HEK293 (cell line): Measurements from ENCODE around the gene ADAMTS8.

Source experiments
- KLF16 ChIP-seq: fragments of 450-650 bp; formaldehyde crosslinking; IDR thresholded peaks from 2 replicates; pipeline ENCODE4 v1.5.1; 2017; ENCODE audit warnings: missing biosample characterization, missing genetic modification characterization
- KLF8 ChIP-seq: fragments of 450-650 bp; formaldehyde crosslinking; IDR thresholded peaks from 2 replicates; pipeline ENCODE4 v1.5.1; 2016; ENCODE audit warnings: missing biosample characterization, missing genetic modification characterization
- SP2 ChIP-seq: fragments of 450-650 bp; formaldehyde crosslinking; IDR thresholded peaks from 2 replicates; pipeline ENCODE4 v1.5.1; 2016; ENCODE audit warnings: missing biosample characterization, missing genetic modification characterization
- YY1 ChIP-seq: fragments of 450-650 bp; formaldehyde crosslinking; IDR thresholded peaks from 2 replicates; pipeline ENCODE4 v1.5.1; 2018; ENCODE audit warnings: missing biosample characterization, missing genetic modification characterization
- ZBTB8A ChIP-seq: fragments of 450-650 bp; formaldehyde crosslinking; IDR thresholded peaks from 2 replicates; pipeline ENCODE4 v1.5.1; 2016; ENCODE audit warnings: missing biosample characterization, missing genetic modification characterization
- ZNF112 ChIP-seq: fragments of 450-650 bp; formaldehyde crosslinking; IDR thresholded peaks from 2 replicates; pipeline ENCODE4 v1.5.0; 2017; ENCODE audit warnings: missing biosample characterization, missing genetic modification characterization
- ZNF324 ChIP-seq: fragments of 450-650 bp; formaldehyde crosslinking; IDR thresholded peaks from 2 replicates; pipeline ENCODE4 v1.5.1; 2016; ENCODE audit warnings: missing biosample characterization, missing genetic modification characterization
- ZNF350 ChIP-seq: fragments of 450-650 bp; formaldehyde crosslinking; IDR thresholded peaks from 2 replicates; pipeline ENCODE4 v1.5.0; 2017; ENCODE audit warnings: missing biosample characterization, mild to moderate bottlenecking, missing genetic modification characterization
- ZNF660 ChIP-seq: fragments of 450-650 bp; IDR thresholded peaks from 2 replicates; pipeline ENCODE4 v1.5.1; 2018; ENCODE audit warnings: missing biosample characterization, mild to moderate bottlenecking, missing genetic modification characterization
- TF ChIP-seq, protein P1 (sequence below): fragments of 450-650 bp; formaldehyde crosslinking; IDR thresholded peaks from 2 replicates; pipeline ENCODE4 v1.5.1; 2016; ENCODE audit warnings: missing biosample characterization, missing genetic modification characterization
- TF ChIP-seq, protein P2 (sequence below): fragments of 450-650 bp; formaldehyde crosslinking; IDR thresholded peaks from 2 replicates; pipeline ENCODE4 v1.5.1; 2016; ENCODE audit warnings: missing biosample characterization, missing genetic modification characterization, borderline replicate concordance
- TF ChIP-seq, protein P3 (sequence below): sonication (generic); formaldehyde crosslinking; IDR thresholded peaks from 2 replicates; pipeline ENCODE4 v1.8.1; 2022; ENCODE audit warnings: mild to moderate bottlenecking, moderate library complexity, missing genetic modification reagents
- TF ChIP-seq, protein P4 (sequence below): fragments of 450-650 bp; formaldehyde crosslinking; IDR thresholded peaks from 2 replicates; pipeline ENCODE4 v1.5.1; 2016; ENCODE audit warnings: missing biosample characterization, missing genetic modification characterization

DNA sequence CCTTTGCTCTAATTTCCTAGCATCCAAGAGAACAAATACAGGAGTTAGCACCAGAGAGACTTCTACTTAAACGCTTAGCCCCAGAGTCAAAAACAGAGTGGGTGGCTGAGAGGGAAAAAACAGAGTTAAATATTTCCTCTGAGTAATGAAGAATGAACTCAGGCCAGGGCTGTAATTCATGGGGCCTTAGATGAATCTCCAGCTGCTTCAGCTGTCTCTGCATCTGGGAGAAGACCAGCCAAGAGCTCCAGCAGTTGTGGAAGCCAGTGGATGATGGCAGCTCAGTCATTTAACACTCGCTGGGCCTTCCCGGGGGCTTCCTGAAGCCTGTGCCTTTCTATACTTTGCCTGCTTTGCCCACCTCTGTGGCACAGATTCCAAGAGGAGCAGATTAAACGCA, 14.3 kb upstream of the ADAMTS8 start:
- TF ChIP-seq, protein P1, sequence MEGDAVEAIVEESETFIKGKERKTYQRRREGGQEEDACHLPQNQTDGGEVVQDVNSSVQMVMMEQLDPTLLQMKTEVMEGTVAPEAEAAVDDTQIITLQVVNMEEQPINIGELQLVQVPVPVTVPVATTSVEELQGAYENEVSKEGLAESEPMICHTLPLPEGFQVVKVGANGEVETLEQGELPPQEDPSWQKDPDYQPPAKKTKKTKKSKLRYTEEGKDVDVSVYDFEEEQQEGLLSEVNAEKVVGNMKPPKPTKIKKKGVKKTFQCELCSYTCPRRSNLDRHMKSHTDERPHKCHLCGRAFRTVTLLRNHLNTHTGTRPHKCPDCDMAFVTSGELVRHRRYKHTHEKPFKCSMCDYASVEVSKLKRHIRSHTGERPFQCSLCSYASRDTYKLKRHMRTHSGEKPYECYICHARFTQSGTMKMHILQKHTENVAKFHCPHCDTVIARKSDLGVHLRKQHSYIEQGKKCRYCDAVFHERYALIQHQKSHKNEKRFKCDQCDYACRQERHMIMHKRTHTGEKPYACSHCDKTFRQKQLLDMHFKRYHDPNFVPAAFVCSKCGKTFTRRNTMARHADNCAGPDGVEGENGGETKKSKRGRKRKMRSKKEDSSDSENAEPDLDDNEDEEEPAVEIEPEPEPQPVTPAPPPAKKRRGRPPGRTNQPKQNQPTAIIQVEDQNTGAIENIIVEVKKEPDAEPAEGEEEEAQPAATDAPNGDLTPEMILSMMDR (tag by site-specific recombination) = no peak
- no peak for TF ChIP-seq ZNF350 (tag by site-specific recombination)
- TF ChIP-seq, protein P2, sequence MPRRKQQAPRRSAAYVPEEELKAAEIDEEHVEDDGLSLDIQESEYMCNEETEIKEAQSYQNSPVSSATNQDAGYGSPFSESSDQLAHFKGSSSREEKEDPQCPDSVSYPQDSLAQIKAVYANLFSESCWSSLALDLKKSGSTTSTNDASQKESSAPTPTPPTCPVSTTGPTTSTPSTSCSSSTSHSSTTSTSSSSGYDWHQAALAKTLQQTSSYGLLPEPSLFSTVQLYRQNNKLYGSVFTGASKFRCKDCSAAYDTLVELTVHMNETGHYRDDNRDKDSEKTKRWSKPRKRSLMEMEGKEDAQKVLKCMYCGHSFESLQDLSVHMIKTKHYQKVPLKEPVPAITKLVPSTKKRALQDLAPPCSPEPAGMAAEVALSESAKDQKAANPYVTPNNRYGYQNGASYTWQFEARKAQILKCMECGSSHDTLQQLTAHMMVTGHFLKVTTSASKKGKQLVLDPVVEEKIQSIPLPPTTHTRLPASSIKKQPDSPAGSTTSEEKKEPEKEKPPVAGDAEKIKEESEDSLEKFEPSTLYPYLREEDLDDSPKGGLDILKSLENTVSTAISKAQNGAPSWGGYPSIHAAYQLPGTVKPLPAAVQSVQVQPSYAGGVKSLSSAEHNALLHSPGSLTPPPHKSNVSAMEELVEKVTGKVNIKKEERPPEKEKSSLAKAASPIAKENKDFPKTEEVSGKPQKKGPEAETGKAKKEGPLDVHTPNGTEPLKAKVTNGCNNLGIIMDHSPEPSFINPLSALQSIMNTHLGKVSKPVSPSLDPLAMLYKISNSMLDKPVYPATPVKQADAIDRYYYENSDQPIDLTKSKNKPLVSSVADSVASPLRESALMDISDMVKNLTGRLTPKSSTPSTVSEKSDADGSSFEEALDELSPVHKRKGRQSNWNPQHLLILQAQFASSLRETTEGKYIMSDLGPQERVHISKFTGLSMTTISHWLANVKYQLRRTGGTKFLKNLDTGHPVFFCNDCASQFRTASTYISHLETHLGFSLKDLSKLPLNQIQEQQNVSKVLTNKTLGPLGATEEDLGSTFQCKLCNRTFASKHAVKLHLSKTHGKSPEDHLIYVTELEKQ (tag by site-specific recombination) = no peak
- no peak for TF ChIP-seq ZNF660 (tag by site-specific recombination)
- TF ChIP-seq KLF8 = no peak
- no peak for TF ChIP-seq YY1 (tag by site-specific recombination)
- TF ChIP-seq KLF16 (tag by site-specific recombination) = no peak
- TF ChIP-seq ZNF324 (tag by site-specific recombination) = no peak
- TF ChIP-seq ZNF112 (tag by site-specific recombination) = no peak
- TF ChIP-seq, protein P3, sequence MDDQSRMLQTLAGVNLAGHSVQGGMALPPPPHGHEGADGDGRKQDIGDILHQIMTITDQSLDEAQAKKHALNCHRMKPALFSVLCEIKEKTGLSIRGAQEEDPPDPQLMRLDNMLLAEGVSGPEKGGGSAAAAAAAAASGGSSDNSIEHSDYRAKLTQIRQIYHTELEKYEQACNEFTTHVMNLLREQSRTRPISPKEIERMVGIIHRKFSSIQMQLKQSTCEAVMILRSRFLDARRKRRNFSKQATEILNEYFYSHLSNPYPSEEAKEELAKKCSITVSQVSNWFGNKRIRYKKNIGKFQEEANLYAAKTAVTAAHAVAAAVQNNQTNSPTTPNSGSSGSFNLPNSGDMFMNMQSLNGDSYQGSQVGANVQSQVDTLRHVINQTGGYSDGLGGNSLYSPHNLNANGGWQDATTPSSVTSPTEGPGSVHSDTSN (CRISPR knock-in tag) = no peak
- no peak for TF ChIP-seq SP2 (tag by site-specific recombination)
- TF ChIP-seq, protein P4, sequence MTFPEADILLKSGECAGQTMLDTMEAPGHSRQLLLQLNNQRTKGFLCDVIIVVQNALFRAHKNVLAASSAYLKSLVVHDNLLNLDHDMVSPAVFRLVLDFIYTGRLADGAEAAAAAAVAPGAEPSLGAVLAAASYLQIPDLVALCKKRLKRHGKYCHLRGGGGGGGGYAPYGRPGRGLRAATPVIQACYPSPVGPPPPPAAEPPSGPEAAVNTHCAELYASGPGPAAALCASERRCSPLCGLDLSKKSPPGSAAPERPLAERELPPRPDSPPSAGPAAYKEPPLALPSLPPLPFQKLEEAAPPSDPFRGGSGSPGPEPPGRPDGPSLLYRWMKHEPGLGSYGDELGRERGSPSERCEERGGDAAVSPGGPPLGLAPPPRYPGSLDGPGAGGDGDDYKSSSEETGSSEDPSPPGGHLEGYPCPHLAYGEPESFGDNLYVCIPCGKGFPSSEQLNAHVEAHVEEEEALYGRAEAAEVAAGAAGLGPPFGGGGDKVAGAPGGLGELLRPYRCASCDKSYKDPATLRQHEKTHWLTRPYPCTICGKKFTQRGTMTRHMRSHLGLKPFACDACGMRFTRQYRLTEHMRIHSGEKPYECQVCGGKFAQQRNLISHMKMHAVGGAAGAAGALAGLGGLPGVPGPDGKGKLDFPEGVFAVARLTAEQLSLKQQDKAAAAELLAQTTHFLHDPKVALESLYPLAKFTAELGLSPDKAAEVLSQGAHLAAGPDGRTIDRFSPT (tag by site-specific recombination) = no peak
- TF ChIP-seq ZBTB8A (tag by site-specific recombination) = no peak
